Measurements from ENCODE around the gene UMODL1.

GRCh38 chr21:42047821-42048613 is 23.1 kb upstream of the UMODL1 start:
- TF ChIP-seq CTCF (IDR thresholded peaks at IDR 0.05) (no peak), POLR2A (IDR thresholded peaks at IDR 0.05) (no peak), POLR2AphosphoS5 (IDR thresholded peaks at IDR 0.05) (peak; percentile 27 to 74 (median 69))

Measured in stomach (tissue), 4 donors.